H1 (cell line): ENCODE results near the gene SCNN1B. TPM values are rescaled to one million over a fixed set of nuclear protein-coding genes. Genes with fewer than 3 reads are reported as not detected.

Source experiments
- CTCF ChIA-PET: fragments of 300-600 bp; sonication (Branson Sonifier 250); formaldehyde crosslinking; loops from one replicate; lab custom pipeline; 2021; ENCODE audit not compliant: partially characterized antibody; lab: Charles Lee
- POLR2A ChIA-PET: fragments of 300-600 bp; sonication (Branson Sonifier 250); formaldehyde crosslinking; loops from one replicate; lab custom pipeline; 2021; ENCODE audit warnings: inconsistent platforms; ENCODE audit not compliant: partially characterized antibody; lab: Charles Lee
- DNase-seq, 2 experiments: peaks; one replicate each; pipeline versions ENCODE4 v3.0.0 to v3.0.0-alpha.2; 2010 to 2022; ENCODE audit warnings: low spot score in 2 of 2, low read depth in 1 of 2, mixed read lengths in 1 of 2
- FAIRE-seq: peaks from 2 replicates; lab custom pipeline; 2011; peaks lifted over from hg19 to GRCh38; lab: Jason Lieb, UNC
- H2AFZ ChIP-seq: 2 replicates; pipeline ENCODE4 v1.8.1; 2012; ENCODE audit warnings: low read length, inconsistent platforms
- H2AK5ac ChIP-seq: 2 replicates; pipeline ENCODE4 v1.6.1; 2013; ENCODE audit warnings: low read depth, low read length
- H2BK120ac ChIP-seq: replicated peaks from 2 replicates; pipeline ENCODE3; 2013; ENCODE audit warnings: low read depth, low read length, inconsistent platforms
- H2BK12ac ChIP-seq: 2 replicates; pipeline ENCODE4 v1.6.1; 2013; ENCODE audit warnings: low read depth, low read length
- H2BK15ac ChIP-seq: 2 replicates; pipeline ENCODE4 v1.6.1; 2013; ENCODE audit warnings: low read length
- H2BK20ac ChIP-seq: 2 replicates; pipeline ENCODE4 v1.6.1; 2013; ENCODE audit warnings: low read length
- H2BK5ac ChIP-seq: 2 replicates; pipeline ENCODE4 v1.6.1; 2013; ENCODE audit warnings: low read depth, low read length
- H3K14ac ChIP-seq: 2 replicates; pipeline ENCODE4 v1.6.1; 2013; ENCODE audit warnings: inconsistent platforms; ENCODE audit not compliant: insufficient read length
- H3K18ac ChIP-seq: 2 replicates; pipeline ENCODE4 v1.6.1; 2013; ENCODE audit warnings: low read length; ENCODE audit errors: extremely low read depth
- H3K23ac ChIP-seq: 2 replicates; pipeline ENCODE4 v1.6.1; 2013; ENCODE audit warnings: inconsistent platforms; ENCODE audit not compliant: insufficient read length
- H3K23me2 ChIP-seq: 2 replicates; pipeline ENCODE4 v1.6.1; 2013; ENCODE audit warnings: low read depth, low read length
- H3K27ac ChIP-seq: 2 replicates; pipeline ENCODE4 v1.6.1; 2011; ENCODE audit warnings: low read depth, low read length, inconsistent platforms
- H3K27me3 ChIP-seq, 4 experiments: replicated peaks in 1 of 4; 1 replicate in 1 of 4; 2 replicates in 3 of 4; pipeline versions ENCODE4 v1.6.1 to v1.8.1; 2011 to 2013; ENCODE audit warnings: low read length in 3 of 4, mild to moderate bottlenecking in 3 of 4, inconsistent platforms in 2 of 4, mixed read lengths in 2 of 4, moderate library complexity in 1 of 4; ENCODE audit not compliant: control insufficient read depth in 3 of 4, insufficient read depth in 3 of 4; ENCODE audit errors: extremely low read depth in 1 of 4
- H3K36me3 ChIP-seq, 4 experiments: 2 replicates each; pipeline versions ENCODE4 v1.6.1 to v1.8.1; 2011 to 2013; ENCODE audit warnings: mild to moderate bottlenecking in 4 of 4, low read length in 3 of 4, moderate library complexity in 2 of 4, control low read depth in 1 of 4, inconsistent platforms in 1 of 4; ENCODE audit not compliant: insufficient read depth in 4 of 4, control insufficient read depth in 2 of 4
- H3K4ac ChIP-seq: replicated peaks from 2 replicates; pipeline ENCODE3; 2013; ENCODE audit warnings: low read length, low read depth, mixed read lengths, inconsistent platforms; ENCODE audit not compliant: insufficient read length
- H3K4me1 ChIP-seq, 4 experiments: replicated peaks in 1 of 4; 1 replicate in 1 of 4; 2 replicates in 3 of 4; pipeline versions ENCODE4 v1.6.1 to v1.8.1; 2011 to 2013; ENCODE audit warnings: low read length in 3 of 4, inconsistent platforms in 2 of 4, mixed read lengths in 1 of 4; ENCODE audit not compliant: insufficient read depth in 4 of 4, control insufficient read depth in 3 of 4
- H3K4me2 ChIP-seq, 2 experiments: 2 replicates each; pipeline versions ENCODE4 v1.6.1 to v1.8.1; 2011 to 2013; ENCODE audit warnings: low read depth in 2 of 2, low read length in 2 of 2, control low read depth in 1 of 2, inconsistent platforms in 1 of 2, mild to moderate bottlenecking in 1 of 2; ENCODE audit not compliant: insufficient read depth in 1 of 2
- H3K4me3 ChIP-seq, 4 experiments: fragments of 200-600, 300-600 bp in 1 of 4; sonication (generic), shearing (Covaris generic), sonication (Bioruptor Twin) in 1 of 4; 2 replicates each; pipeline versions ENCODE4 v1.5.1 to v1.8.1; 2011 to 2016; ENCODE audit warnings: low read length in 4 of 4, low read depth in 3 of 4, control low read depth in 2 of 4, inconsistent platforms in 2 of 4, mild to moderate bottlenecking in 2 of 4, mixed read lengths in 1 of 4, moderate library complexity in 1 of 4; ENCODE audit not compliant: insufficient read depth in 2 of 4; ENCODE audit errors: extremely low read depth in 1 of 4
- H3K56ac ChIP-seq: replicated peaks from 2 replicates; pipeline ENCODE3; 2013; ENCODE audit warnings: low read depth, mild to moderate bottlenecking, mixed read lengths, low read length, inconsistent platforms; ENCODE audit not compliant: insufficient read length
- H3K79me1 ChIP-seq: 2 replicates; pipeline ENCODE4 v1.6.1; 2013; ENCODE audit warnings: low read depth, low read length, control low read depth
- H3K79me2 ChIP-seq, 2 experiments: 2 replicates each; pipeline versions ENCODE4 v1.6.1 to v1.8.1; 2012 to 2013; ENCODE audit warnings: low read length in 2 of 2, mild to moderate bottlenecking in 2 of 2, inconsistent platforms in 1 of 2; ENCODE audit not compliant: insufficient read depth in 2 of 2, control insufficient read depth in 1 of 2
- H3K9ac ChIP-seq, 4 experiments: replicated peaks in 1 of 4; 1 replicate in 1 of 4; 2 replicates in 3 of 4; pipeline versions ENCODE4 v1.6.1 to v1.8.1; 2011 to 2013; ENCODE audit warnings: low read depth in 3 of 4, low read length in 3 of 4, control low read depth in 2 of 4, mild to moderate bottlenecking in 2 of 4, moderate library complexity in 2 of 4, inconsistent platforms in 1 of 4; ENCODE audit errors: extremely low read depth in 1 of 4
- H3K9me3 ChIP-seq, 2 experiments: 2 replicates each; pipeline versions ENCODE4 v1.6.1 to v1.8.1; 2012 to 2013; ENCODE audit warnings: mild to moderate bottlenecking in 2 of 2, moderate library complexity in 2 of 2, control low read depth in 1 of 2, inconsistent platforms in 1 of 2, low read depth in 1 of 2, low read length in 1 of 2, mixed read lengths in 1 of 2; ENCODE audit not compliant: insufficient read depth in 2 of 2
- H4K20me1 ChIP-seq, 2 experiments: replicated peaks in 1 of 2; 2 replicates each; pipeline versions ENCODE3 to v1.8.1; 2011 to 2013; ENCODE audit warnings: inconsistent platforms in 2 of 2, low read length in 2 of 2, mild to moderate bottlenecking in 1 of 2; ENCODE audit not compliant: insufficient read depth in 2 of 2, control insufficient read depth in 1 of 2
- H4K5ac ChIP-seq: 2 replicates; pipeline ENCODE4 v1.6.1; 2013; ENCODE audit warnings: low read length, low read depth, mixed read lengths, inconsistent platforms; ENCODE audit not compliant: insufficient read length
- H4K8ac ChIP-seq: 2 replicates; pipeline ENCODE4 v1.8.0; 2013; ENCODE audit warnings: mild to moderate bottlenecking, moderate library complexity, low read length, inconsistent platforms; ENCODE audit not compliant: insufficient read depth; ENCODE audit errors: extremely low read depth
- H4K91ac ChIP-seq: replicated peaks from 2 replicates; pipeline ENCODE3; 2013; ENCODE audit warnings: low read length, mixed read lengths, inconsistent platforms; ENCODE audit not compliant: insufficient read length
- CBX5 ChIP-seq: fragments of 300-800, 300-1000 bp; sonication (generic); IDR thresholded peaks from 2 replicates; pipeline ENCODE4 v1.7.1; 2016; ENCODE audit warnings: antibody characterized with exemption, low read length, low read depth
- CEBPB ChIP-seq: IDR thresholded peaks from 2 replicates; pipeline ENCODE4 v1.6.1; 2012; ENCODE audit warnings: low read depth, low read length
- CREB1 ChIP-seq: IDR thresholded peaks from 2 replicates; pipeline ENCODE4 v1.6.1; 2012; ENCODE audit warnings: inconsistent platforms
- JUN ChIP-seq: IDR thresholded peaks from 2 replicates; pipeline ENCODE4 v1.6.1; 2011; ENCODE audit warnings: low read depth, mild to moderate bottlenecking, improper control_type of control experiment, low read length
- POU5F1 ChIP-seq: IDR thresholded peaks from 2 replicates; pipeline ENCODE4 v1.6.1; 2011; ENCODE audit warnings: low read depth, mild to moderate bottlenecking, low read length, moderate library complexity
- RBBP5 ChIP-seq: IDR thresholded peaks from 2 replicates; pipeline ENCODE4 v1.7.1; 2012; ENCODE audit warnings: low read depth, mild to moderate bottlenecking, inconsistent platforms, low read length, moderate library complexity, borderline replicate concordance
- RFX5 ChIP-seq: IDR thresholded peaks from 2 replicates; pipeline ENCODE4 v1.6.1; 2011; ENCODE audit warnings: low read depth, low read length, improper control_type of control experiment, borderline replicate concordance
- SAP30 ChIP-seq: fragments of 300-600 bp; sonication (generic); IDR thresholded peaks from 2 replicates; pipeline ENCODE4 v1.7.1; 2012; ENCODE audit warnings: low read length, moderate library complexity, mild to moderate bottlenecking, inconsistent platforms; ENCODE audit not compliant: insufficient read depth, insufficient replicate concordance
- SIRT6 ChIP-seq: IDR thresholded peaks from one replicate; pipeline ENCODE4 v1.7.1; 2012; ENCODE audit warnings: low read length, inconsistent platforms
- SP2 ChIP-seq: IDR thresholded peaks from 2 replicates; pipeline ENCODE4 v1.6.1; 2012; ENCODE audit warnings: mild to moderate bottlenecking, low read length, inconsistent platforms
- SUZ12 ChIP-seq: fragments of 200-600 bp; sonication (generic); IDR thresholded peaks from 2 replicates; pipeline ENCODE4 v1.6.1; 2012; ENCODE audit warnings: mild to moderate bottlenecking, inconsistent platforms, low read length, moderate library complexity, mixed read lengths
- TAF1 ChIP-seq: IDR thresholded peaks from 2 replicates; pipeline ENCODE4 v1.6.1; 2011; ENCODE audit warnings: mild to moderate bottlenecking, low read depth, low read length
- TBP ChIP-seq: IDR thresholded peaks from 2 replicates; pipeline ENCODE4 v1.6.1; 2011; ENCODE audit warnings: low read depth, low read length, improper control_type of control experiment
- TCF12 ChIP-seq: IDR thresholded peaks from 2 replicates; pipeline ENCODE4 v1.6.1; 2011; ENCODE audit warnings: low read depth, mild to moderate bottlenecking, low read length
- YY1 ChIP-seq: IDR thresholded peaks from 2 replicates; pipeline ENCODE4 v1.6.1; 2011; ENCODE audit warnings: low read depth, mild to moderate bottlenecking, low read length
- WGBS, 2 experiments: shearing (Covaris generic) in 1 of 2; methylation state at CpG; one replicate each; pipeline versions ENCODE4 v1.1.6 to v1.1.7; 2013 to 2015; ENCODE audit warnings: low lambda C conversion rate in 2 of 2, mixed read lengths in 2 of 2, inconsistent platforms in 1 of 2, low coverage in 1 of 2, missing lambda C conversion rate in 1 of 2; ENCODE audit not compliant: insufficient replicate concordance in 2 of 2, insufficient coverage in 1 of 2, insufficient read length in 1 of 2; ENCODE audit errors: extremely low coverage in 1 of 2, missing lambda C conversion rate in 1 of 2; 5-methylcytosine and 5-hydroxymethylcytosine counted together
- polyA plus RNA-seq, 7 experiments: library from polyadenylated mRNA; depleted of rRNA in 3 of 7; stranded (reverse) in 5 of 7; unstranded in 2 of 7; fragments of >200 nt in 5 of 7; fragments of 200-250 nt in 2 of 7; gene quantifications; 1 replicate in 5 of 7; 2 replicates in 1 of 7; 4 replicates in 1 of 7; pipeline versions ENCODE4 v1.2.1 to v1.2.3, GENCODE V29; 2011 to 2013; ENCODE audit warnings: missing spikeins in 2 of 7, mixed read lengths in 2 of 7
- total RNA-seq: library from RNA; stranded (reverse); fragmentation: NEBNext Ultra II Directional; extraction: Animal tissue kit (Norgen Biotek cat#: 25700); gene quantifications from 2 replicates; pipeline ENCODE4 v1.2.1, GENCODE V29; 2021

SCNN1B gene
- total and polyA plus RNA-seq, 2 of the 8 experiments (the other 6 are each of a cell fraction or from before 2014, with no cell fraction given) = 0.20 to 0.95 TPM

DNA sequence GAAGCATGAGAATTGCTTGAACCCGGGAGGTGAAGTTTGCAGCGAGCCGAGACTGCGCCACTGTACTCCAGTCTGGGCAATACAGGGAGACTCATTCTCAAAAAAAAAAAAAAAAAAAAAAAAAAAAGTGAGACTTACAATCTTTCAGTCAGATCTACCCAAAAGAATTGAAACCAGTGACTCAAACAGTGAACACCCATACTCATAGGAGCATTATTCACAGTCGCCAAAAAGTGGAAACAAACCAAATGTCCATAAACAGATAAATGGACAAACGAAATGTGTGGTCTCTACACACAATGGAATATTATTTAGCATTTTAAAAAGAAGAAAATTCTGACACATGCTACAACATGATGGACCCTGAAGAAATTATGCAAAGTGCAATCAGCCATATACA lies 9.1 kb upstream of the SCNN1B start:
- no peak overlapping the region for H2BK120ac ChIP-seq
- H3K14ac ChIP-seq = no peak overlapping the region
- no peak overlapping the region for H4K8ac ChIP-seq
- no peaks in the 10 kb centered on the region; a peak in 1 of 7 replicates for H3K27me3 ChIP-seq
- no peaks in the 10 kb centered on the region for H3K36me3 ChIP-seq
- DNase-seq = no peak
- no peak overlapping the region for H2BK20ac ChIP-seq
- FAIRE-seq = no peak
- no peaks in the 10 kb centered on the region for H3K79me2 ChIP-seq
- H3K23me2 ChIP-seq = no peaks in the 10 kb centered on the region
- ChIA-PET POLR2A (no interaction called here), CTCF (interaction anchor here (1.2 kb wide), 1 partner anchor 10 kb away, joined by 3 read pairs; no protein-coding TSS in a partner anchor)
- no peak overlapping the region for H2BK5ac ChIP-seq
- H3K9ac ChIP-seq = no peak overlapping the region
- no peak overlapping the region for H3K27ac ChIP-seq
- H3K4me1 ChIP-seq = no peaks in the 10 kb centered on the region
- TF ChIP-seq CEBPB (no peak), SUZ12 (no peak), SP2 (no peak), YY1 (no peak), TBP (no peak), SAP30 (no peak), CBX5 (no peak), JUN (no peak), CREB1 (no peak), TAF1 (no peak), RFX5 (no peak), SIRT6 (no peak), TCF12 (no peak), POU5F1 (no peak), RBBP5 (no peak)
- no peaks in the 10 kb centered on the region for H3K79me1 ChIP-seq
- H2BK15ac ChIP-seq = no peak overlapping the region
- no peak overlapping the region for H2BK12ac ChIP-seq
- H4K91ac ChIP-seq = no peak overlapping the region
- no peak overlapping the region for H3K4ac ChIP-seq
- H3K56ac ChIP-seq = no peak overlapping the region
- H3K9me3 ChIP-seq = no peaks in the 10 kb centered on the region
- no peaks in the 10 kb centered on the region for H4K20me1 ChIP-seq
- no peak overlapping the region for H3K4me2 ChIP-seq
- H3K18ac ChIP-seq = no peak overlapping the region
- H2AK5ac ChIP-seq = no peak overlapping the region
- 84% methylated on average over 6 of the region's 6 CpGs; no CpG with 5 or more reads in 1 of the 2 experiments for WGBS, 2 experiments
- no peak overlapping the region for H3K4me3 ChIP-seq
- H2AFZ ChIP-seq = no peak overlapping the region
- no peak overlapping the region for H3K23ac ChIP-seq
- no peak overlapping the region for H4K5ac ChIP-seq
